Neural progenitor cell (in vitro differentiated cells): ENCODE data around the gene EPDR1. TPM values are rescaled to one million over a fixed set of nuclear protein-coding genes. Genes with fewer than 3 reads are reported as not detected.

Source experiments
- DNase-seq: peaks from one replicate; pipeline ENCODE4 v3.0.0-alpha.2; 2016; ENCODE audit warnings: low spot score
- H2AFZ ChIP-seq: fragments of 200-600 bp; sonication (generic); replicated peaks from 2 replicates; pipeline ENCODE4 v1.6.1; 2016; ENCODE audit warnings: antibody characterized with exemption
- H3F3A ChIP-seq: fragments of 200-600 bp; sonication (generic); 2 replicates; pipeline ENCODE4 v1.6.1; 2016; ENCODE audit warnings: antibody characterized with exemption, low read depth
- H3K27ac ChIP-seq: fragments of 200-600 bp; sonication (generic); 2 replicates; pipeline ENCODE4 v1.5.1; 2016; ENCODE audit warnings: mild to moderate bottlenecking
- H3K27me3 ChIP-seq: fragments of 200-600 bp; sonication (generic); 2 replicates; pipeline ENCODE4 v1.6.1; 2016; ENCODE audit warnings: mild to moderate bottlenecking, moderate library complexity
- H3K36me3 ChIP-seq: fragments of 200-600 bp; sonication (generic); 2 replicates; pipeline ENCODE4 v1.5.1; 2016
- H3K4me1 ChIP-seq: fragments of 200-600 bp; sonication (generic); 2 replicates; pipeline ENCODE4 v1.6.1; 2016; ENCODE audit warnings: mixed run types
- H3K4me2 ChIP-seq: fragments of 200-600 bp; sonication (generic); 2 replicates; pipeline ENCODE4 v1.6.1; 2016
- H3K4me3 ChIP-seq: fragments of 200-600 bp; sonication (generic); 2 replicates; pipeline ENCODE4 v1.5.1; 2016
- H3K79me2 ChIP-seq: fragments of 200-600 bp; sonication (generic); 2 replicates; pipeline ENCODE4 v1.6.1; 2016; ENCODE audit warnings: low read depth
- H3K9ac ChIP-seq: fragments of 200-600 bp; sonication (generic); 2 replicates; pipeline ENCODE4 v1.6.1; 2016
- H3K9me3 ChIP-seq: fragments of 200-600 bp; sonication (generic); 2 replicates; pipeline ENCODE4 v1.5.1; 2016; ENCODE audit warnings: low read depth
- H4K20me1 ChIP-seq: fragments of 200-600 bp; sonication (generic); 2 replicates; pipeline ENCODE4 v1.6.1; 2016; ENCODE audit warnings: low read depth
- H3K27ac Mint-ChIP-seq: 3 replicates; pipeline ENCODE4 v1.8.0; 2021; ENCODE audit warnings: mixed read lengths
- H3K27me3 Mint-ChIP-seq: 2 replicates; pipeline ENCODE4 v1.8.0; 2022; ENCODE audit warnings: low read depth, mild to moderate bottlenecking, inconsistent platforms, moderate library complexity, mixed read lengths; ENCODE audit not compliant: insufficient read depth
- H3K36me3 Mint-ChIP-seq: 3 replicates; pipeline ENCODE4 v1.8.0; 2021; ENCODE audit warnings: mixed read lengths
- H3K4me1 Mint-ChIP-seq: 3 replicates; pipeline ENCODE4 v1.8.0; 2021; ENCODE audit warnings: mixed read lengths
- H3K4me3 Mint-ChIP-seq: 3 replicates; pipeline ENCODE4 v1.8.0; 2021; ENCODE audit warnings: mild to moderate bottlenecking, moderate library complexity, mixed read lengths
- H3K9me3 Mint-ChIP-seq: 3 replicates; pipeline ENCODE4 v1.8.0; 2020; ENCODE audit warnings: mixed read lengths
- CTCF ChIP-seq: fragments of 200-600 bp; sonication (generic); IDR thresholded peaks from 2 replicates; pipeline ENCODE4 v1.5.1; 2017; ENCODE audit warnings: antibody characterized with exemption, mild to moderate bottlenecking
- EZH2 ChIP-seq: fragments of 200-600 bp; sonication (generic); IDR thresholded peaks from 2 replicates; pipeline ENCODE4 v1.6.1; 2017; ENCODE audit warnings: antibody characterized with exemption, mild to moderate bottlenecking, moderate library complexity
- EZH2phosphoT487 ChIP-seq: fragments of 200-600 bp; sonication (generic); IDR thresholded peaks from 2 replicates; pipeline ENCODE4 v1.6.1; 2017; ENCODE audit warnings: antibody characterized with exemption
- total RNA-seq: library from RNA; depleted of rRNA; stranded (reverse); fragments of >200 nt; gene quantifications from 2 replicates; pipeline ENCODE4 v1.2.3, GENCODE V29; 2015; ENCODE audit warnings: low replicate concordance

Gene EPDR1
- total RNA-seq, 1 donor from 2014 or later, result 6.8 TPM

GRCh38 chr7:37974711-37975110, 54.3 kb downstream of the EPDR1 start:
- Mint-ChIP-seq H3K9me3 (no peaks in the 10 kb centered on the region), H3K4me1 (no peaks in the 10 kb centered on the region), H3K27ac (peak overlapping the region; percentile 2), H3K27me3 (no peaks in the 10 kb centered on the region), H3K4me3 (no peak overlapping the region), H3K36me3 (no peaks in the 10 kb centered on the region)
- Histone ChIP-seq H3K9ac (no peak overlapping the region), H3F3A (no peaks in the 10 kb centered on the region), H3K4me2 (no peak overlapping the region), H3K79me2 (no peaks in the 10 kb centered on the region), H3K9me3 (no peaks in the 10 kb centered on the region), H3K4me3 (no peak overlapping the region), H3K27me3 (no peaks in the 10 kb centered on the region), H3K4me1 (no peaks in the 10 kb centered on the region), H3K36me3 (no peaks in the 10 kb centered on the region), H3K27ac (no peak overlapping the region), H2AFZ (no peak overlapping the region), H4K20me1 (no peaks in the 10 kb centered on the region)
- no peak for DNase-seq
- TF ChIP-seq EZH2phosphoT487, result no peak
- TF ChIP-seq CTCF, result no peak
- TF ChIP-seq EZH2, result no peak

DNA sequence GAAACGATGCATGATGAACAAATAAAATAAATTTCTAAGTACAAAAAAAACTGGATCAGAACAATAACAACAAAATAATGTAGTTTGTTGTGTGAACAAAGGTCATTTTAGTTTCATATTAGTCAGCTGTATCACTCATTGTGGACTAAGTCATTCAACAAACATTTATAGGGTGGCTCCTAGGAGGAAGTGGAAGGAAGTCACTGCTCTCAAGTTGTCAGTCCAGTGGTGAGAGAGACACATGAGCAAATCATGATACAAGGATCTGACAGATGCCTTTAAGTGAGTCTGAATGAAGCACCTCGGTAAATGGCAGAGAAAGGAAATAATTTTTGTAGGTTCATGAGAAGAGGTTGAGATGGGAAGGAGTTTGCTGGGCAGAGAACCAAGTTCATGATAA, 56.8 kb downstream of the EPDR1 start:
- Mint-ChIP-seq H3K27me3 (no peaks in the 10 kb centered on the region), H3K36me3 (no peaks in the 10 kb centered on the region), H3K4me3 (no peak overlapping the region), H3K27ac (no peak overlapping the region), H3K9me3 (no peaks in the 10 kb centered on the region), H3K4me1 (no peaks in the 10 kb centered on the region)
- Histone ChIP-seq H3K9ac (no peak overlapping the region), H3F3A (no peaks in the 10 kb centered on the region), H3K36me3 (no peaks in the 10 kb centered on the region), H3K4me3 (no peak overlapping the region), H3K27me3 (no peaks in the 10 kb centered on the region), H4K20me1 (no peaks in the 10 kb centered on the region), H3K79me2 (no peaks in the 10 kb centered on the region), H3K9me3 (no peaks in the 10 kb centered on the region), H3K4me2 (no peak overlapping the region), H2AFZ (no peak overlapping the region), H3K27ac (no peak overlapping the region), H3K4me1 (no peaks in the 10 kb centered on the region)
- no peak for TF ChIP-seq EZH2phosphoT487
- TF ChIP-seq CTCF, result no peak
- TF ChIP-seq EZH2, result no peak
- no peak for DNase-seq

DNA sequence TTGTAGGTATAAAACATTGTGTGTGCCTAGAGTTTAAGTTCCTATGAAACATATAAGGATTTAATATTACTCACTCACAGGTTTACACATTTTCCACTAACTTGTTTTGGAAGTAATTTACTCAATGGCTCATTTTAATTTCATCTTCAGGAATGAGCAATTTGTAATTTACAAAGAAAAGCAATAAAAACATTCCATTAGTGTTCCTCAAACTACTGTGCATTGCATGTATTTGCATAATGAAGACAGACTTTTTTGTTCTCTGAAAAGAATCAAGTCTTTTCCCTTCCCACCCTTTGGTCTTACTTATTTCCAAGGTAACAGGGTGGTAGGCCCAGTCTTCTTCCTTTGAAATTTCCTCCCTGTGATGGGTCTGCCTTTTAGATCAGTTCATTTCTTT, 61.2 kb downstream of the EPDR1 start:
- DNase-seq, result no peak
- H3K4me3 Mint-ChIP-seq, result no peak overlapping the region
- no peak overlapping the region for H2AFZ ChIP-seq
- no peak for TF ChIP-seq EZH2
- no peak for TF ChIP-seq EZH2phosphoT487
- TF ChIP-seq CTCF, result no peak
- H3K79me2 ChIP-seq, result no peaks in the 10 kb centered on the region
- H3K9ac ChIP-seq, result no peak overlapping the region
- H3K9me3 Mint-ChIP-seq, result no peaks in the 10 kb centered on the region
- H3K4me1 ChIP-seq, result peaks cover 2% of the 10 kb centered on the region
- H3K9me3 ChIP-seq, result no peaks in the 10 kb centered on the region
- H3K36me3 Mint-ChIP-seq, result no peaks in the 10 kb centered on the region
- H3K4me3 ChIP-seq, result no peak overlapping the region
- no peaks in the 10 kb centered on the region for H4K20me1 ChIP-seq
- H3K36me3 ChIP-seq, result no peaks in the 10 kb centered on the region
- H3K27ac ChIP-seq, result no peak overlapping the region
- H3K4me1 Mint-ChIP-seq, result no peaks in the 10 kb centered on the region
- no peak overlapping the region for H3K27ac Mint-ChIP-seq
- H3F3A ChIP-seq, result peaks cover under 1% of the 10 kb centered on the region
- no peak overlapping the region for H3K4me2 ChIP-seq
- H3K27me3 Mint-ChIP-seq, result no peaks in the 10 kb centered on the region
- no peaks in the 10 kb centered on the region for H3K27me3 ChIP-seq

DNA sequence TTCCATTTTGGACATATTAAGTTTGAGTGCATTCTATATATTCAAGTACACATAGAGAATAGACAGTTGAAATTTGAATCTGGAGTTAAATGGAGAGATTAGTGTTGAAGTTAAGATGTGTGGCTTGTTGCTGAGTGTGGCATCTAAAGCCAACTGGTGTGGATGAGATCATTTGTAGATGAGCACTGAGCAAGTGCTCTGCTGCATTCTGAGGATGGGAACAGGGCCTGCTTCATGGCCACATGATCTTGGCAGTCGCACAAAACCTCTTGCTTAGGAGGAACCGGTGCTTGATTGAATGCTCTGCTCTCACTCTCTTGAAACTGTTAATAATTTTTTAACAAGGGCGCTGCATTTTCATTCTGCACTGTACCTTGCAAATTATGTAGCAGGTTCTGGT, 62.0 kb downstream of the EPDR1 start:
- H3K4me2 ChIP-seq, result no peak overlapping the region
- DNase-seq, result no peak
- H3K36me3 ChIP-seq, result no peaks in the 10 kb centered on the region
- Mint-ChIP-seq H3K9me3 (no peaks in the 10 kb centered on the region), H3K27me3 (peaks cover under 1% of the 10 kb centered on the region), H3K36me3 (no peaks in the 10 kb centered on the region), H3K27ac (no peak overlapping the region), H3K4me3 (no peak overlapping the region), H3K4me1 (peaks cover 7% of the 10 kb centered on the region)
- no peak for TF ChIP-seq CTCF
- no peak for TF ChIP-seq EZH2
- no peak for TF ChIP-seq EZH2phosphoT487
- H3K27ac ChIP-seq, result no peak overlapping the region
- H2AFZ ChIP-seq, result no peak overlapping the region
- no peaks in the 10 kb centered on the region for H3K79me2 ChIP-seq
- H3K9ac ChIP-seq, result no peak overlapping the region
- no peaks in the 10 kb centered on the region for H3K9me3 ChIP-seq
- H3K27me3 ChIP-seq, result no peaks in the 10 kb centered on the region
- peaks cover 8% of the 10 kb centered on the region for H3F3A ChIP-seq
- no peak overlapping the region for H3K4me3 ChIP-seq
- peaks cover 10% of the 10 kb centered on the region for H3K4me1 ChIP-seq
- H4K20me1 ChIP-seq, result no peaks in the 10 kb centered on the region
